NB4 (cell line): ENCODE results near the gene CSNK1A1.
"Not testable (repeated sequence)": the region's sequence is repeated elsewhere in the genome, so short reads cannot be mapped to it uniquely, and the experiment has no call there.

Experiments used
- MYC ChIP-seq: IDR thresholded peaks from 2 replicates; pipeline ENCODE4 v1.6.1; 2011; ENCODE audit warnings: low read depth, low read length
- POLR2A ChIP-seq: IDR thresholded peaks from 2 replicates; pipeline ENCODE4 v1.6.1; 2011; ENCODE audit warnings: mild to moderate bottlenecking; ENCODE audit not compliant: insufficient read length; ENCODE audit errors: extremely low read depth
- TF ChIP-seq, protein P1 (sequence below): IDR thresholded peaks from one replicate; pipeline ENCODE4 v1.5.1; 2012; ENCODE audit warnings: low read depth, low read length
- TF ChIP-seq, protein P2 (sequence below): IDR thresholded peaks from 2 replicates; pipeline ENCODE4 v1.6.1; 2011; ENCODE audit warnings: low read depth, low read length

DNA sequence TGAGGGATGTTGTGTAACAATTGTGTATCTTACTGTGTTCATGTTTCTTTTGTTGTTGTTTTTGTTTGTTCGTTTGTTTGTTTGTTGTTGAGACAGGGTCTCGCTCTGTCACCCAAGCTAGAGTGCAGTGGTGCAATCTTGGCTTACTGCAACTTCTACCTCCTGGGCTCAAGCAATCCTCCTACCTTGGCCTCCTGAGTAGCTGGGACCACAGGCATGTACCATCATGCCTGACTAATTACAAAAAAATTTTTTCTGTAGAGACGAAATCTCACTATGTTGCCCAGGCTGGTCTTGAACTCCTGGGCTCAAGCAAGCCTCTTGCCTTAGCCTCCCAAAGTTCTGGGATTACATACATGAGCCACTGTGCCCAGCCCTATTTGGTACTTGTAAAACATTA is 43.9 kb upstream of the CSNK1A1 start:
- TF ChIP-seq, protein P1, sequence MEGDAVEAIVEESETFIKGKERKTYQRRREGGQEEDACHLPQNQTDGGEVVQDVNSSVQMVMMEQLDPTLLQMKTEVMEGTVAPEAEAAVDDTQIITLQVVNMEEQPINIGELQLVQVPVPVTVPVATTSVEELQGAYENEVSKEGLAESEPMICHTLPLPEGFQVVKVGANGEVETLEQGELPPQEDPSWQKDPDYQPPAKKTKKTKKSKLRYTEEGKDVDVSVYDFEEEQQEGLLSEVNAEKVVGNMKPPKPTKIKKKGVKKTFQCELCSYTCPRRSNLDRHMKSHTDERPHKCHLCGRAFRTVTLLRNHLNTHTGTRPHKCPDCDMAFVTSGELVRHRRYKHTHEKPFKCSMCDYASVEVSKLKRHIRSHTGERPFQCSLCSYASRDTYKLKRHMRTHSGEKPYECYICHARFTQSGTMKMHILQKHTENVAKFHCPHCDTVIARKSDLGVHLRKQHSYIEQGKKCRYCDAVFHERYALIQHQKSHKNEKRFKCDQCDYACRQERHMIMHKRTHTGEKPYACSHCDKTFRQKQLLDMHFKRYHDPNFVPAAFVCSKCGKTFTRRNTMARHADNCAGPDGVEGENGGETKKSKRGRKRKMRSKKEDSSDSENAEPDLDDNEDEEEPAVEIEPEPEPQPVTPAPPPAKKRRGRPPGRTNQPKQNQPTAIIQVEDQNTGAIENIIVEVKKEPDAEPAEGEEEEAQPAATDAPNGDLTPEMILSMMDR = not testable (repeated sequence)
- TF ChIP-seq POLR2A, MYC: not testable (repeated sequence)
- TF ChIP-seq, protein P2, sequence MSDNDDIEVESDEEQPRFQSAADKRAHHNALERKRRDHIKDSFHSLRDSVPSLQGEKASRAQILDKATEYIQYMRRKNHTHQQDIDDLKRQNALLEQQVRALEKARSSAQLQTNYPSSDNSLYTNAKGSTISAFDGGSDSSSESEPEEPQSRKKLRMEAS = not testable (repeated sequence)
